ENCODE data around the gene BCL7C.

DNA sequence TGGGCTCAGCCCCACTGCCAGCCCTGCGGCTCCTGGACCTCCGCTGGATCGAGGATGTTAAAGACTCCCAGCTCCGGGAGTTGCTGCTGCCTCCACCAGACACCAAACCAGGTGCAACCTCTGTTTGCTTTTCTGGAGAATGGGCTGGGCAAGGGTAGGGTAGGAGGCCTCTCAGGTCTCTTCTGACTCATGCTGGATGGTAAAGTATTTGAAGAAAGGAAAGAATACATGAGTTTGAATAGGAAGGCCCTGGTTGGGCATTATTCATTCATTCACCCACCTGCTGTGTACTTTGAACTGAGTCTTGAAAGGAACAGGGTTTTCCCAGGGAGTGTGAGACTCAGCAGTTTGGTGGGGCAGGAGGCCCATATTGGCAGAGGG is 48.5 kb upstream of the BCL7C start:
- TF ChIP-seq BHLHE40 (IDR thresholded peaks at IDR 0.05; ENCODE audit: borderline replicate concordance): no peak
- no peak for TF ChIP-seq SP1 (IDR thresholded peaks at IDR 0.05)
- no peak for TF ChIP-seq FOXK2 (IDR thresholded peaks at IDR 0.05)
- no peak for TF ChIP-seq PKNOX1 (IDR thresholded peaks at IDR 0.05)
- no peak for TF ChIP-seq ELF4 (IDR thresholded peaks at IDR 0.05)
- no peak for TF ChIP-seq ZNF384 (IDR thresholded peaks at IDR 0.05)
- no peak for TF ChIP-seq ARNT (IDR thresholded peaks at IDR 0.05)
- no peak for TF ChIP-seq FOXA1 (IDR thresholded peaks at IDR 0.05)
- no peak for TF ChIP-seq FOXM1 (IDR thresholded peaks at IDR 0.05; ENCODE audit: borderline replicate concordance)
- TF ChIP-seq NFRKB (IDR thresholded peaks at IDR 0.05): no peak
- no peak for TF ChIP-seq SUZ12 (IDR thresholded peaks at IDR 0.05)
- TF ChIP-seq TARDBP (IDR thresholded peaks at IDR 0.05): no peak
- TF ChIP-seq CTBP1 (IDR thresholded peaks at IDR 0.05; ENCODE audit: borderline replicate concordance): no peak
- TF ChIP-seq LEF1 (IDR thresholded peaks at IDR 0.05; ENCODE audit: borderline replicate concordance): no peak

Measured in HEK293T (cell line).